Uterus (tissue), 4 donors: ENCODE measurements around the gene GPR160. TPM values are rescaled to one million over a fixed set of nuclear protein-coding genes. Genes with fewer than 3 reads are reported as not detected.

Experiments
- DNase-seq, 2 donors: peaks; one replicate each; pipeline ENCODE4 v3.0.0-alpha.2; 2019 to 2020
- H3K27ac ChIP-seq, 2 donors: fragments of 200-600 bp; sonication (generic); 1 replicate in 1 of 2; 2 replicates in 1 of 2; pipeline ENCODE4 v1.5.1; 2016 to 2018
- H3K27me3 ChIP-seq, 2 donors: fragments of 200-600 bp; sonication (generic); one replicate each; pipeline ENCODE4 v1.5.1; 2018 to 2019; ENCODE audit warnings: control low read depth in 1 of 2
- H3K36me3 ChIP-seq, 2 donors: fragments of 200-600 bp; sonication (generic); one replicate each; pipeline ENCODE4 v1.5.1; 2019; ENCODE audit warnings: control low read depth in 1 of 2
- H3K4me1 ChIP-seq, 2 donors: fragments of 200-600 bp; sonication (generic); one replicate each; pipeline ENCODE4 v1.5.1; 2018 to 2019; ENCODE audit warnings: control low read depth in 1 of 2
- H3K4me3 ChIP-seq, 2 donors: fragments of 200-600 bp; sonication (generic); 1 replicate in 1 of 2; 2 replicates in 1 of 2; pipeline ENCODE4 v1.5.1; 2018 to 2019; ENCODE audit warnings: mild to moderate bottlenecking in 1 of 2
- H3K9me3 ChIP-seq, 2 donors: fragments of 200-600 bp; sonication (generic); one replicate each; pipeline ENCODE4 v1.5.1; 2019; ENCODE audit warnings: control low read depth in 1 of 2
- POLR2A ChIP-seq, 2 donors: fragments of 450-650 bp; IDR thresholded peaks; one replicate each; pipeline ENCODE4 v1.6.1; 2016; ENCODE audit warnings: antibody characterized with exemption in 2 of 2, mild to moderate bottlenecking in 1 of 2, moderate library complexity in 1 of 2
- intact Hi-C: fragments of 100-400 bp; cut with DNase I; formaldehyde crosslinking; loops from one replicate; pipeline ENCODE4 v1.15.1; 2023; ENCODE audit warnings: low total_unique reads
- total RNA-seq, 4 donors: library from RNA; depleted of rRNA in 3 of 4; stranded (reverse); fragments of >200 nt in 3 of 4; gene quantifications; one replicate each; pipeline versions ENCODE4 v1.1.0 to v1.2.4, GENCODE V29; 2014 to 2023
- TF ChIP-seq, protein P1 (sequence below), 4 experiments: fragments of 200-600 bp in 2 of 4; fragments of 450-650 bp in 2 of 4; sonication (generic) in 2 of 4; IDR thresholded peaks; one replicate each; pipeline ENCODE4 v1.5.1; 2016 to 2019; ENCODE audit warnings: antibody characterized with exemption in 4 of 4, mild to moderate bottlenecking in 2 of 4, moderate library complexity in 1 of 4
- donor health status: DM: yes; HTN: yes; CAD: no.

Gene GPR160, protein sequence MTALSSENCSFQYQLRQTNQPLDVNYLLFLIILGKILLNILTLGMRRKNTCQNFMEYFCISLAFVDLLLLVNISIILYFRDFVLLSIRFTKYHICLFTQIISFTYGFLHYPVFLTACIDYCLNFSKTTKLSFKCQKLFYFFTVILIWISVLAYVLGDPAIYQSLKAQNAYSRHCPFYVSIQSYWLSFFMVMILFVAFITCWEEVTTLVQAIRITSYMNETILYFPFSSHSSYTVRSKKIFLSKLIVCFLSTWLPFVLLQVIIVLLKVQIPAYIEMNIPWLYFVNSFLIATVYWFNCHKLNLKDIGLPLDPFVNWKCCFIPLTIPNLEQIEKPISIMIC
- 10 to 100 TPM in 1 of 4 donors, 1 to 10 TPM in 2, not detected in 1; 2.6 to 21.0 (median 8.6) TPM for total RNA-seq

DNA sequence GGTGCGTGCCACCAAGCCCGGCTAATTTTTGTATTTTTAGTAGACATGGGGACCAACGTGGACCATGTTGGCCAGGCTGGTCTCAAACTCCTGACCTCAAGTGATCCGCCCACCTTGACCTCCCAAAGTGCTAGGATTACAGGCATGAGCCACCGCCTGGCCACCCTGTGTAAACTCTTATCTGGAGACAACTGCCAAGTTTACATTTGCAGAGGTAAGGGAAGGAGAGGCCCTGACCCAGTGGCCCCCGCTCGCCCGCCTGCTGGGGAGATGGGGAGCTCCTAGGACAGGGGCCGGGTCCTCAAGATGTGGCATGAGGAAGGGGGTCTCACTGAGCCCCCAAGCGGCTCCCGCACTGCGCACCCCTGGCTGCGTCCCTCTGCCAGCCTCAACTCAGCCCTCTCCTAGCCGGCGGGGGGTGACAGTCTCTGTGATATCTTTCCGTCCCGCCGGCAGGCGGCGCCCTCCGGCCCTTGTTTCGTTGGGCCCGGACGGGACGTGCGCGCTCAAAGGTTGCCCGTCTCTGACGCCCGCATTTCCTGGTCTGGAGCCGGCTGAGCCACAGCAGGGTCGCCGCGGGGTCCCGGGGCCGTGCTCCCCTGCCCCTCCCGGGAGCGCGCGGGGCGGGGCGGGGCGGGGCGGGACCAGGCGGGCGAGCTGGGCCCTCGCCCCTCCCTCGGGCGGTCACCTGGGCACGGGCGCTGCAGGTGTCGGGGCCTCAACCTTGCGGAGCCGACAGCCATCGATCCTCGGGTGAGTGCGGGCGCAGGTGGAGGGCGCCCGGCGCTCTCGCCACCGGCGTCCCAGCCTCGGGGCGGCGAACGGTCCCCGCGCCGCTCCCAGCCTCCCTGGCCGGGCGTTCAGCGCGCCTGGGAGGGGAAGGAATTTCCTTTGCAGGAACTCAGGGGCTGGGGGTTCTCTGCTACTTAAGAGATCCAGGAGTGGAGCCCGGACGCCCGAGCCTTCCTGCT lies at the start of gene GPR160:
Gene GPR160, plus strand, starts transcription at position 533 of the 971 bp plus-strand sequence. CDS start 45,978 bp downstream, outside the sequence.
- H3K27ac ChIP-seq, result no peak within 1 kb of the TSS
- TF ChIP-seq, protein P1, sequence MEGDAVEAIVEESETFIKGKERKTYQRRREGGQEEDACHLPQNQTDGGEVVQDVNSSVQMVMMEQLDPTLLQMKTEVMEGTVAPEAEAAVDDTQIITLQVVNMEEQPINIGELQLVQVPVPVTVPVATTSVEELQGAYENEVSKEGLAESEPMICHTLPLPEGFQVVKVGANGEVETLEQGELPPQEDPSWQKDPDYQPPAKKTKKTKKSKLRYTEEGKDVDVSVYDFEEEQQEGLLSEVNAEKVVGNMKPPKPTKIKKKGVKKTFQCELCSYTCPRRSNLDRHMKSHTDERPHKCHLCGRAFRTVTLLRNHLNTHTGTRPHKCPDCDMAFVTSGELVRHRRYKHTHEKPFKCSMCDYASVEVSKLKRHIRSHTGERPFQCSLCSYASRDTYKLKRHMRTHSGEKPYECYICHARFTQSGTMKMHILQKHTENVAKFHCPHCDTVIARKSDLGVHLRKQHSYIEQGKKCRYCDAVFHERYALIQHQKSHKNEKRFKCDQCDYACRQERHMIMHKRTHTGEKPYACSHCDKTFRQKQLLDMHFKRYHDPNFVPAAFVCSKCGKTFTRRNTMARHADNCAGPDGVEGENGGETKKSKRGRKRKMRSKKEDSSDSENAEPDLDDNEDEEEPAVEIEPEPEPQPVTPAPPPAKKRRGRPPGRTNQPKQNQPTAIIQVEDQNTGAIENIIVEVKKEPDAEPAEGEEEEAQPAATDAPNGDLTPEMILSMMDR (IDR thresholded peaks at IDR 0.05), result peak; percentile 18 to 51 (median 37)
- no peak for TF ChIP-seq POLR2A (IDR thresholded peaks at IDR 0.05)
- H3K27me3 ChIP-seq, result peaks cover 3 to 11% of the 10 kb centered on the region in 2 donors
- H3K4me1 ChIP-seq, result no peaks in the 10 kb centered on the region
- H3K9me3 ChIP-seq, result no peaks in the 10 kb centered on the region
- H3K36me3 ChIP-seq, result no peaks in the 10 kb centered on the region
- peak within 1 kb of the TSS; percentile 22 to 43 for H3K4me3 ChIP-seq
- peak; percentile 22 to 35 for DNase-seq
- intact Hi-C loops, result no loop called here

DNA sequence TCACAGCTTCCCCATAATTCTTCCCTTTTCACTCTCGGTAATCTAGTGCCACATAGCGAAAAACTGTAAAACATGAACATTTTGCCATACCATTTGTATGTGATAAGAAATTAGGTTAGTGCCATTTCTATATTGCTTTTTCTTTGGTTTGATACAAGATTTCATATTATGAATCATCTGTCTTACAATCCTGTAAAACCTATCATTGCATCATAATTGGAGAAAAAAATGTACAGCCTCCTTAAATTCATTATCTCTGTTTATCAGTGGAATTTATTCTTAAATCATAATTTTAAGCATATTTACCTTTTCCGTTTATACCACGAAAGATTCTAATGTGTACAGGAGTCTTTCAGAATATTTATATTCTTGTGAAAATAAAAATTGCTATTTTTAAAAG lies 47.4 kb upstream of the GPR160 start:
- H3K4me3 ChIP-seq, result no peak overlapping the region
- intact Hi-C loops, result no loop called here
- H3K36me3 ChIP-seq, result no peaks in the 10 kb centered on the region
- DNase-seq, result no peak
- no peaks in the 10 kb centered on the region for H3K4me1 ChIP-seq
- H3K27ac ChIP-seq, result no peak overlapping the region
- no peaks in the 10 kb centered on the region for H3K27me3 ChIP-seq
- no peak for TF ChIP-seq POLR2A (IDR thresholded peaks at IDR 0.05)
- TF ChIP-seq, protein P1 (IDR thresholded peaks at IDR 0.05), result no peak
- H3K9me3 ChIP-seq, result no peaks in the 10 kb centered on the region

DNA sequence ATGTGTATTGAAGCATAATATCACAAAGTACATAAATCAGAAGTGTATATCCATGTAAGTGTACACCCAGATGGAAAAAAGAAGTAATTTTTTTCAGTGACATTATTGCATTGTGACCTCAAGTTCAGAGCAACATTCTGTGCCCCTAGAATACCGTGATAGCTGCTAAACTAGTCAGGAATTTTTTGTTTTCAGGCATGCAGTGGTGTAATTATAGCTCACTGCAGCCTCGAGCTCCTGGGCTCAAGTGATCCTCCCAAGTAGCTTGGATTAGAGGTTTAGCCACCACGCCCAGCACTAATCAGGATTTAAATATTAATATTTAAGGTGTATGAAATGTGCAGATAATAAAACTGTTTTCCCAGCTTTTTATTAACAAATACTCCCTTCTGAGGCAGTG lies 45.6 kb upstream of the GPR160 start:
- H3K4me3 ChIP-seq, result no peak overlapping the region
- no peak for DNase-seq
- intact Hi-C loops, result no loop called here
- no peak overlapping the region for H3K27ac ChIP-seq
- H3K4me1 ChIP-seq, result no peaks in the 10 kb centered on the region
- TF ChIP-seq, protein P1 (IDR thresholded peaks at IDR 0.05), result no peak
- no peak for TF ChIP-seq POLR2A (IDR thresholded peaks at IDR 0.05)
- no peaks in the 10 kb centered on the region for H3K36me3 ChIP-seq
- no peaks in the 10 kb centered on the region for H3K9me3 ChIP-seq
- no peaks in the 10 kb centered on the region for H3K27me3 ChIP-seq

DNA sequence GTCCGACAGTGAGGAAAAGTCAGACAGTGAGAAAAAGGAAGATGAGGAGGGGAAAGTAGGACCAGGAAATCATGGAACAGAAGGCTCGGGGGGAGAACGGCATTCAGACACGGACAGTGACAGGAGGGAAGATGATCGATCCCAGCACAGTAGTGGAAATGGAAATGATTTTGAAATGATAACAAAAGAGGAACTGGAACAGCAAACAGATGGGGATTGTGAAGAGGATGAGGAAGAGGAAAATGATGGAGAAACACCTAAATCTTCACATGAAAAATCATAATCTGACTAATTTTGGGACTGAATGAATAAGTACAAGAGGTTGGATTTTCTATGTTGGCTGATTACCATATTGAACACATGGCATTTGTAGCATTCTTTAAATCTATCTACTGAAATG lies 45.0 kb upstream of the GPR160 start:
- H3K4me1 ChIP-seq, result no peaks in the 10 kb centered on the region
- no peaks in the 10 kb centered on the region for H3K9me3 ChIP-seq
- TF ChIP-seq, protein P1 (IDR thresholded peaks at IDR 0.05), result no peak
- no peak for TF ChIP-seq POLR2A (IDR thresholded peaks at IDR 0.05)
- intact Hi-C loops, result no loop called here
- no peak overlapping the region for H3K4me3 ChIP-seq
- no peaks in the 10 kb centered on the region for H3K27me3 ChIP-seq
- no peak overlapping the region for H3K27ac ChIP-seq
- DNase-seq, result no peak
- no peaks in the 10 kb centered on the region for H3K36me3 ChIP-seq
